HEK293 (cell line): ENCODE data around the gene LILRB3.

Experiments
- BCL11A ChIP-seq: fragments of 450-650 bp; formaldehyde crosslinking; IDR thresholded peaks from 2 replicates; pipeline ENCODE4 v1.5.1; 2016; ENCODE audit warnings: low read depth, missing biosample characterization, missing genetic modification characterization
- GLIS2 ChIP-seq: fragments of 450-650 bp; formaldehyde crosslinking; IDR thresholded peaks from 2 replicates; pipeline ENCODE4 v1.5.1; 2016; ENCODE audit warnings: missing biosample characterization, missing genetic modification characterization
- IKZF3 ChIP-seq: fragments of 450-650 bp; IDR thresholded peaks from 2 replicates; pipeline ENCODE4 v1.5.0; 2018; ENCODE audit warnings: missing biosample characterization, mild to moderate bottlenecking, missing genetic modification characterization, moderate library complexity
- KLF1 ChIP-seq: fragments of 450-650 bp; formaldehyde crosslinking; IDR thresholded peaks from 2 replicates; pipeline ENCODE4 v1.5.1; 2016; ENCODE audit warnings: missing biosample characterization, missing genetic modification characterization
- PRDM1 ChIP-seq: fragments of 450-650 bp; formaldehyde crosslinking; IDR thresholded peaks from 2 replicates; pipeline ENCODE4; 2016; ENCODE audit warnings: missing biosample characterization, missing genetic modification characterization
- RBAK ChIP-seq: fragments of 450-650 bp; formaldehyde crosslinking; IDR thresholded peaks from 2 replicates; pipeline ENCODE4 v1.5.1; 2016; ENCODE audit warnings: missing biosample characterization, missing genetic modification characterization
- SETDB1 ChIP-seq: IDR thresholded peaks from one replicate; pipeline ENCODE4 v1.6.1; 2017; ENCODE audit warnings: mild to moderate bottlenecking, low read length, moderate library complexity, mixed read lengths; ENCODE audit not compliant: insufficient read length
- ZBTB17 ChIP-seq: fragments of 450-650 bp; formaldehyde crosslinking; IDR thresholded peaks from 2 replicates; pipeline ENCODE4 v1.5.1; 2016; ENCODE audit warnings: missing biosample characterization, missing genetic modification characterization
- ZBTB21 ChIP-seq: fragments of 450-650 bp; formaldehyde crosslinking; IDR thresholded peaks from 2 replicates; pipeline ENCODE4 v1.5.1; 2017; ENCODE audit warnings: missing biosample characterization, missing genetic modification characterization
- ZBTB7A ChIP-seq: fragments of 450-650 bp; formaldehyde crosslinking; IDR thresholded peaks from 2 replicates; pipeline ENCODE4 v1.5.1; 2016; ENCODE audit warnings: low read depth, missing biosample characterization, missing genetic modification characterization
- ZFP3 ChIP-seq: fragments of 450-650 bp; formaldehyde crosslinking; IDR thresholded peaks from 2 replicates; pipeline ENCODE4 v1.5.1; 2016; ENCODE audit warnings: low read depth, missing biosample characterization, missing genetic modification characterization
- ZNF10 ChIP-seq: fragments of 450-650 bp; formaldehyde crosslinking; IDR thresholded peaks from 2 replicates; pipeline ENCODE4 v1.5.1; 2017; ENCODE audit warnings: missing biosample characterization, missing genetic modification characterization
- ZNF138 ChIP-seq: fragments of 450-650 bp; formaldehyde crosslinking; IDR thresholded peaks from 2 replicates; pipeline ENCODE4 v1.5.1; 2016; ENCODE audit warnings: missing biosample characterization, missing genetic modification characterization, borderline replicate concordance
- ZNF157 ChIP-seq: fragments of 450-650 bp; formaldehyde crosslinking; IDR thresholded peaks from 2 replicates; pipeline ENCODE4 v1.5.1; 2016; ENCODE audit warnings: missing biosample characterization, missing genetic modification characterization
- ZNF211 ChIP-seq: fragments of 450-650 bp; formaldehyde crosslinking; IDR thresholded peaks from 2 replicates; pipeline ENCODE4 v1.5.1; 2016; ENCODE audit warnings: low read depth, missing biosample characterization, missing genetic modification characterization
- ZNF223 ChIP-seq: fragments of 450-650 bp; formaldehyde crosslinking; IDR thresholded peaks from 2 replicates; pipeline ENCODE4 v1.5.1; 2016; ENCODE audit warnings: missing biosample characterization, missing genetic modification characterization
- ZNF292 ChIP-seq: fragments of 450-650 bp; formaldehyde crosslinking; IDR thresholded peaks from 2 replicates; pipeline ENCODE4 v1.5.1; 2016; ENCODE audit warnings: low read depth, missing biosample characterization, missing genetic modification characterization, borderline replicate concordance
- ZNF341 ChIP-seq: fragments of 450-650 bp; formaldehyde crosslinking; IDR thresholded peaks from 2 replicates; pipeline ENCODE4; 2016; ENCODE audit warnings: low read depth, missing biosample characterization, missing genetic modification characterization
- ZNF529 ChIP-seq: fragments of 450-650 bp; formaldehyde crosslinking; IDR thresholded peaks from 2 replicates; pipeline ENCODE4 v1.5.1; 2017; ENCODE audit warnings: missing genetic modification characterization, missing biosample characterization; ENCODE audit not compliant: insufficient replicate concordance
- ZNF548 ChIP-seq: fragments of 450-650 bp; formaldehyde crosslinking; IDR thresholded peaks from 2 replicates; pipeline ENCODE4 v1.5.1; 2016; ENCODE audit warnings: missing biosample characterization, missing genetic modification characterization
- ZNF560 ChIP-seq: fragments of 450-650 bp; formaldehyde crosslinking; IDR thresholded peaks from 2 replicates; pipeline ENCODE4 v1.5.1; 2017; ENCODE audit warnings: missing biosample characterization, missing genetic modification characterization, borderline replicate concordance
- ZNF621 ChIP-seq: fragments of 450-650 bp; formaldehyde crosslinking; IDR thresholded peaks from 2 replicates; pipeline ENCODE4 v1.5.1; 2017; ENCODE audit warnings: missing biosample characterization, missing genetic modification characterization
- ZNF626 ChIP-seq: fragments of 450-650 bp; sonication (Bioruptor Pico); formaldehyde crosslinking; IDR thresholded peaks from 2 replicates; pipeline ENCODE4 v1.5.1; 2018; ENCODE audit warnings: missing biosample characterization, missing genetic modification characterization, inconsistent platforms
- ZNF677 ChIP-seq: fragments of 450-650 bp; IDR thresholded peaks from 2 replicates; pipeline ENCODE4 v1.5.0; 2018; ENCODE audit warnings: missing biosample characterization, mild to moderate bottlenecking, missing genetic modification characterization, moderate library complexity
- ZNF707 ChIP-seq: fragments of 450-650 bp; formaldehyde crosslinking; IDR thresholded peaks from 2 replicates; pipeline ENCODE4 v1.5.1; 2016; ENCODE audit warnings: missing biosample characterization, missing genetic modification characterization
- ZNF747 ChIP-seq: fragments of 450-650 bp; formaldehyde crosslinking; IDR thresholded peaks from 2 replicates; pipeline ENCODE4 v1.5.1; 2016; ENCODE audit warnings: missing biosample characterization, missing genetic modification characterization
- ZNF785 ChIP-seq: fragments of 450-650 bp; formaldehyde crosslinking; IDR thresholded peaks from 2 replicates; pipeline ENCODE4 v1.5.1; 2016; ENCODE audit warnings: missing biosample characterization, missing genetic modification characterization
- ZNF791 ChIP-seq: fragments of 450-650 bp; formaldehyde crosslinking; IDR thresholded peaks from 2 replicates; pipeline ENCODE4 v1.5.1; 2016; ENCODE audit warnings: missing biosample characterization, missing genetic modification characterization
- ZXDB ChIP-seq: fragments of 450-650 bp; formaldehyde crosslinking; IDR thresholded peaks from 2 replicates; pipeline ENCODE4 v1.5.1; 2016; ENCODE audit warnings: missing biosample characterization, missing genetic modification characterization
- TF ChIP-seq, protein P1 (sequence below): fragments of 450-650 bp; formaldehyde crosslinking; IDR thresholded peaks from 2 replicates; pipeline ENCODE4 v1.5.1; 2017; ENCODE audit warnings: missing biosample characterization, mild to moderate bottlenecking, missing genetic modification characterization, moderate library complexity
- TF ChIP-seq, protein P2 (sequence below): fragments of 450-650 bp; formaldehyde crosslinking; IDR thresholded peaks from 2 replicates; pipeline ENCODE4 v1.5.1; 2016; ENCODE audit warnings: missing biosample characterization, missing genetic modification characterization
- TF ChIP-seq, protein P3 (sequence below): sonication (generic); formaldehyde crosslinking; IDR thresholded peaks from 2 replicates; pipeline ENCODE4 v1.8.1; 2022; ENCODE audit warnings: mild to moderate bottlenecking, moderate library complexity, missing genetic modification reagents
- TF ChIP-seq, protein P4 (sequence below): fragments of 450-650 bp; formaldehyde crosslinking; IDR thresholded peaks from 2 replicates; pipeline ENCODE4 v1.5.1; 2016; ENCODE audit warnings: missing biosample characterization, missing genetic modification characterization

Gene LILRB3

DNA sequence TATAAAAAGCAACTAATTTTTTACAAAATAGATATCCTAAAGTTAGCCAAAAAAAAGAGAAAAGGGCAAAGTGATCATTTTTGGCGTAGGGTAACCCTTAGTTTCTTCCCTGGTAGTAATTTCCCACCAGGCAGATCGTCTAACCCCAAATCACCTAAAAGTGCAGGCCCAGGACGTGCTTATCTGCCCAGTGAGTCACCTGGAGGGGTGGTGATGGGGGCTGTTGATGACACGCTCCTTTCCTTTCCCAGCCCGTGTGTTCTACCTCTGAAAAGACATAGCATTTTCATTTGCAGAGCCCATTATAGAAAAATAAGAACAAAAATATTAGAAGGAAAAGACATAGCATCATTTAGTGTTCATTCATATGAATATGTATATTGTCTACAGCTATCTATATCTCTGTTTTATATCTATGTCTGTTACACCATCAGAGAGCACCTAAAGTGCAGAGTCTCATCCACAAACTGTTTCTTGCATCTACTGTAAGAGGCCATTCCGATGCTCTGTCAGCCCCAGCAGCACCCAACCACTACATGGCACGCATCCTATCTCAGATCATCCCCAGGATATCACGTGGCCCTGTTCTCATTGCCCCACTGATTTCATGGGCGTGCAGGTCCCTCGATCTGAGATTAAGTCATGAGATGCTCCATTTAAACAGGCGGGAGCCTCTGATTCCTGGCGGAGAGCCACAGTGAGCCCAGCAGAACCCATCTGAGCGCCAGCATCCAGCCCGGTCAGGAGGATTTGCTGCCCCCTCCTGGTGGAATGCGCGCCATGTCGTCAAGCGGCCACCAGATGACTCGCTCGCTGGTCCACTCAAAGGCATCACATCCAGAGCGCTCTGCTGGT lies 8.5 kb upstream of the LILRB3 start (continued):
- TF ChIP-seq, protein P1, sequence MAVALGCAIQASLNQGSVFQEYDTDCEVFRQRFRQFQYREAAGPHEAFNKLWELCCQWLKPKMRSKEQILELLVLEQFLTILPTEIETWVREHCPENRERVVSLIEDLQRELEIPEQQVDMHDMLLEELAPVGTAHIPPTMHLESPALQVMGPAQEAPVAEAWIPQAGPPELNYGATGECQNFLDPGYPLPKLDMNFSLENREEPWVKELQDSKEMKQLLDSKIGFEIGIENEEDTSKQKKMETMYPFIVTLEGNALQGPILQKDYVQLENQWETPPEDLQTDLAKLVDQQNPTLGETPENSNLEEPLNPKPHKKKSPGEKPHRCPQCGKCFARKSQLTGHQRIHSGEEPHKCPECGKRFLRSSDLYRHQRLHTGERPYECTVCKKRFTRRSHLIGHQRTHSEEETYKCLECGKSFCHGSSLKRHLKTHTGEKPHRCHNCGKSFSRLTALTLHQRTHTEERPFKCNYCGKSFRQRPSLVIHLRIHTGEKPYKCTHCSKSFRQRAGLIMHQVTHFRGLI (tag by site-specific recombination) = peak; percentile 84
- TF ChIP-seq ZNF529 (no peak), ZNF707 (tag by site-specific recombination) (no peak), ZNF10 (tag by site-specific recombination) (no peak), ZNF626 (tag by site-specific recombination) (no peak), ZNF747 (tag by site-specific recombination) (no peak), ZNF211 (no peak), ZNF292 (tag by site-specific recombination) (no peak), ZNF791 (tag by site-specific recombination) (no peak), PRDM1 (tag by site-specific recombination) (no peak), ZNF223 (tag by site-specific recombination) (no peak), ZFP3 (tag by site-specific recombination) (no peak), ZBTB17 (peak; percentile 89), KLF1 (tag by site-specific recombination) (0 out of 2 replicates have a peak, but pooled peaks have one; percentile 7), ZNF138 (tag by site-specific recombination) (no peak), ZBTB21 (tag by site-specific recombination) (no peak), BCL11A (tag by site-specific recombination) (no peak), ZNF157 (tag by site-specific recombination) (no peak), ZXDB (tag by site-specific recombination) (peak; percentile 49), GLIS2 (tag by site-specific recombination) (no peak), ZNF621 (tag by site-specific recombination) (no peak), ZNF785 (tag by site-specific recombination) (no peak), ZBTB7A (tag by site-specific recombination) (no peak), ZNF560 (tag by site-specific recombination) (no peak), ZNF677 (tag by site-specific recombination) (no peak), ZNF548 (no peak), ZNF341 (tag by site-specific recombination) (no peak), SETDB1 (no peak), RBAK (tag by site-specific recombination) (no peak), IKZF3 (tag by site-specific recombination) (no peak)
- TF ChIP-seq, protein P2, sequence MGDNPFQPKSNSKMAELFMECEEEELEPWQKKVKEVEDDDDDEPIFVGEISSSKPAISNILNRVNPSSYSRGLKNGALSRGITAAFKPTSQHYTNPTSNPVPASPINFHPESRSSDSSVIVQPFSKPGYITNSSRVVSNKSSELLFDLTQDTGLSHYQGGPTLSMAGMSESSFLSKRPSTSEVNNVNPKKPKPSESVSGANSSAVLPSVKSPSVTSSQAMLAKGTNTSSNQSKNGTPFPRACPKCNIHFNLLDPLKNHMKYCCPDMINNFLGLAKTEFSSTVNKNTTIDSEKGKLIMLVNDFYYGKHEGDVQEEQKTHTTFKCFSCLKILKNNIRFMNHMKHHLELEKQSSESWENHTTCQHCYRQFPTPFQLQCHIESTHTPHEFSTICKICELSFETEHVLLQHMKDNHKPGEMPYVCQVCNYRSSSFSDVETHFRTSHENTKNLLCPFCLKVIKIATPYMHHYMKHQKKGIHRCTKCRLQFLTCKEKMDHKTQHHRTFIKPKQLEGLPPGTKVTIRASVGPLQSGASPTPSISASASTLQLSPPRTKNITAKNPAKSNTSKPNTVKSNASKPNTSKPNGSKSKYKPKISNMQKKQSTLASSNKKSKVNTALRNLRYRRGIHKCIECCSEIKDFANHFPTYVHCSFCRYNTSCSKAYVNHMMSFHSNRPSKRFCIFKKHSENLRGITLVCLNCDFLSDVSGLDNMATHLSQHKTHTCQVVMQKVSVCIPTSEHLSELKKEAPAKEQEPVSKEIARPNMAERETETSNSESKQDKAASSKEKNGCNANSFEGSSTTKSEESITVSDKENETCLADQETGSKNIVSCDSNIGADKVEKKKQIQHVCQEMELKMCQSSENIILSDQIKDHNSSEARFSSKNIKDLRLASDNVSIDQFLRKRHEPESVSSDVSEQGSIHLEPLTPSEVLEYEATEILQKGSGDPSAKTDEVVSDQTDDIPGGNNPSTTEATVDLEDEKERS = no peak
- TF ChIP-seq, protein P3, sequence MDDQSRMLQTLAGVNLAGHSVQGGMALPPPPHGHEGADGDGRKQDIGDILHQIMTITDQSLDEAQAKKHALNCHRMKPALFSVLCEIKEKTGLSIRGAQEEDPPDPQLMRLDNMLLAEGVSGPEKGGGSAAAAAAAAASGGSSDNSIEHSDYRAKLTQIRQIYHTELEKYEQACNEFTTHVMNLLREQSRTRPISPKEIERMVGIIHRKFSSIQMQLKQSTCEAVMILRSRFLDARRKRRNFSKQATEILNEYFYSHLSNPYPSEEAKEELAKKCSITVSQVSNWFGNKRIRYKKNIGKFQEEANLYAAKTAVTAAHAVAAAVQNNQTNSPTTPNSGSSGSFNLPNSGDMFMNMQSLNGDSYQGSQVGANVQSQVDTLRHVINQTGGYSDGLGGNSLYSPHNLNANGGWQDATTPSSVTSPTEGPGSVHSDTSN (CRISPR knock-in tag) = no peak
- TF ChIP-seq, protein P4, sequence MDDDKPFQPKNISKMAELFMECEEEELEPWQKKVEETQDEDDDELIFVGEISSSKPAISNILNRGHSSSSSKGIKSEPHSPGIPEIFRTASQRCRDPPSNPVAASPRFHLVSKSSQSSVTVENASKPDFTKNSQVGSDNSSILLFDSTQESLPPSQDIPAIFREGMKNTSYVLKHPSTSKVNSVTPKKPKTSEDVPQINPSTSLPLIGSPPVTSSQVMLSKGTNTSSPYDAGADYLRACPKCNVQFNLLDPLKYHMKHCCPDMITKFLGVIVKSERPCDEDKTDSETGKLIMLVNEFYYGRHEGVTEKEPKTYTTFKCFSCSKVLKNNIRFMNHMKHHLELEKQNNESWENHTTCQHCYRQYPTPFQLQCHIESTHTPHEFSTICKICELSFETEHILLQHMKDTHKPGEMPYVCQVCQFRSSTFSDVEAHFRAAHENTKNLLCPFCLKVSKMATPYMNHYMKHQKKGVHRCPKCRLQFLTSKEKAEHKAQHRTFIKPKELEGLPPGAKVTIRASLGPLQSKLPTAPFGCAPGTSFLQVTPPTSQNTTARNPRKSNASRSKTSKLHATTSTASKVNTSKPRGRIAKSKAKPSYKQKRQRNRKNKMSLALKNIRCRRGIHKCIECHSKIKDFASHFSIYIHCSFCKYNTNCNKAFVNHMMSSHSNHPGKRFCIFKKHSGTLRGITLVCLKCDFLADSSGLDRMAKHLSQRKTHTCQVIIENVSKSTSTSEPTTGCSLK = no peak
